Measurements from ENCODE around the gene EPHB6.

GRCh38 chr7:142886866-142887265 lies 32.0 kb downstream of the EPHB6 start:
- TF ChIP-seq CTCF (IDR thresholded peaks at IDR 0.05; ENCODE audit: insufficient read depth, low read length), result no peak
- no peak for TF ChIP-seq GABPA (IDR thresholded peaks at IDR 0.05; ENCODE audit: low read depth)
- no peak for TF ChIP-seq POLR2AphosphoS5 (IDR thresholded peaks at IDR 0.05; ENCODE audit: low read depth)
- no peak for TF ChIP-seq SPI1 (IDR thresholded peaks at IDR 0.05; ENCODE audit: borderline replicate concordance, low read depth)
